ENCODE results near the gene ANOS1. TPM values are rescaled to one million over a fixed set of nuclear protein-coding genes. Genes with fewer than 3 reads are reported as not detected.

Gene ANOS1
- total and polyA plus RNA-seq, 11 donors: 0.76 to 9.5 (median 5.2) TPM

GRCh38 chrX:8692871-8693270 is 39.1 kb downstream of the ANOS1 start:
- Histone ChIP-seq H3K4me1 (no peaks in the 10 kb centered on the region), H3K4me3 (no peak overlapping the region), H3K27me3 (no peaks in the 10 kb centered on the region), H3K9me3 (no peaks in the 10 kb centered on the region), H3K27ac (no peak overlapping the region), H3K36me3 (no peaks in the 10 kb centered on the region)
- intact Hi-C loops (cut with DNase I): no loop called here
- no peak for DNase-seq
- TF ChIP-seq CTCF (IDR thresholded peaks at IDR 0.05): no peak
- no peak for TF ChIP-seq POLR2A (IDR thresholded peaks at IDR 0.05)
- ATAC-seq: no peak
- 85 to 100% (median 88%) methylated on average over 1 of the region's 1 CpG for WGBS, 4 donors

GRCh38 chrX:8689473-8689872 is 42.5 kb downstream of the ANOS1 start:
- DNase-seq: no peak
- H3K4me1 ChIP-seq: no peaks in the 10 kb centered on the region
- no peaks in the 10 kb centered on the region for H3K36me3 ChIP-seq
- intact Hi-C loops (cut with DNase I): no loop called here
- ATAC-seq: no peak
- H3K27ac ChIP-seq: no peak overlapping the region
- TF ChIP-seq POLR2A (IDR thresholded peaks at IDR 0.05) (no peak), CTCF (IDR thresholded peaks at IDR 0.05) (no peak)
- H3K27me3 ChIP-seq: peaks cover 0 to 3% (median 0%) of the 10 kb centered on the region in 9 donors
- no peaks in the 10 kb centered on the region for H3K9me3 ChIP-seq
- H3K4me3 ChIP-seq: no peak overlapping the region
- 79 to 96% (median 91%) methylated on average over 3 of the region's 3 CpGs for WGBS, 4 donors

- WGBS, 4 donors: 30 to 76% (median 58%) methylated on average over 3 of the region's 3 CpGs
- no peaks in the 10 kb centered on the region for H3K9me3 ChIP-seq
- H3K27me3 ChIP-seq: peaks cover 0 to 3% (median 0%) of the 10 kb centered on the region in 9 donors
- DNase-seq (no peak), ATAC-seq (no peak)
- TF ChIP-seq CTCF (IDR thresholded peaks at IDR 0.05) (no peak), POLR2A (IDR thresholded peaks at IDR 0.05) (no peak)
- H3K4me3 ChIP-seq: no peak overlapping the region
- no peak overlapping the region for H3K27ac ChIP-seq
- H3K36me3 ChIP-seq: no peaks in the 10 kb centered on the region
- H3K4me1 ChIP-seq: no peaks in the 10 kb centered on the region
- intact Hi-C loops (cut with DNase I): no loop called here
Measured at GRCh38 chrX:8688776-8689175, 43.2 kb downstream of the ANOS1 start.

GRCh38 chrX:8684201-8684965 is 47.6 kb downstream of the ANOS1 start:
- no peaks in the 10 kb centered on the region for H3K4me1 ChIP-seq
- H3K9me3 ChIP-seq: no peaks in the 10 kb centered on the region
- TF ChIP-seq POLR2A (IDR thresholded peaks at IDR 0.05) (no peak), CTCF (IDR thresholded peaks at IDR 0.05) (no peak)
- no peaks in the 10 kb centered on the region for H3K36me3 ChIP-seq
- peaks cover 0 to 3% (median 0%) of the 10 kb centered on the region in 9 donors for H3K27me3 ChIP-seq
- intact Hi-C loops (cut with DNase I): no loop called here
- ATAC-seq (no peak), DNase-seq (no peak)
- H3K27ac ChIP-seq: no peak overlapping the region
- WGBS, 4 donors: 72 to 79% (median 74%) methylated on average over 16 of the region's 16 CpGs
- no peak overlapping the region for H3K4me3 ChIP-seq

Data from heart left ventricle (tissue), 16 donors.